K562 (cell line): ENCODE results near the gene DYRK1B. TPM values are rescaled to one million over a fixed set of nuclear protein-coding genes. Genes with fewer than 3 reads are reported as not detected.
A peak's percentile ranks its signal among the peaks of the same experiment; 100 is the strongest.

ENCODE experiments used
- ATF7 ChIP-seq: fragments of 450-650 bp; IDR thresholded peaks from 2 replicates; pipeline ENCODE4 v1.7.1; 2014; ENCODE audit warnings: mild to moderate bottlenecking, moderate library complexity
- CBFA2T2 ChIP-seq: fragments of 450-650 bp; conservative IDR thresholded peaks from 2 replicates; pipeline ENCODE4 v1.6.1; 2017; ENCODE audit warnings: mild to moderate bottlenecking
- ELF2 ChIP-seq: fragments of 250-450 bp; sonication (Bioruptor Pico); IDR thresholded peaks from 2 replicates; pipeline ENCODE4 v1.5.0; 2021; ENCODE audit warnings: mild to moderate bottlenecking
- GABPA ChIP-seq: fragments of 200-800 bp; sonication (Bioruptor generic); conservative IDR thresholded peaks from 2 replicates; pipeline ENCODE4 v1.6.1; 2016; ENCODE audit warnings: low read depth, missing genetic modification characterization, missing compliant biosample characterization
- HDAC2 ChIP-seq: fragments of 450-650 bp; IDR thresholded peaks from 2 replicates; pipeline ENCODE4 v1.6.1; 2016; ENCODE audit warnings: mild to moderate bottlenecking
- HLTF ChIP-seq: fragments of 450-650 bp; IDR thresholded peaks from 2 replicates; pipeline ENCODE4 v1.6.1; 2016
- IRF1 ChIP-seq: sonication (generic); formaldehyde crosslinking; IDR thresholded peaks from 2 replicates; pipeline ENCODE4 v1.8.0; 2022; ENCODE audit warnings: missing genetic modification reagents, mild to moderate bottlenecking, borderline replicate concordance
- KDM4B ChIP-seq, 2 experiments: fragments of 450-650 bp in 1 of 2; sonication (generic) in 1 of 2; IDR thresholded peaks; 2 replicates each; pipeline ENCODE4 v1.6.1; 2016 to 2017; ENCODE audit warnings: borderline replicate concordance in 2 of 2, antibody characterized with exemption in 1 of 2, low read depth in 1 of 2, mild to moderate bottlenecking in 1 of 2
- L3MBTL2 ChIP-seq: fragments of 450-650 bp; IDR thresholded peaks from 2 replicates; pipeline ENCODE4 v1.6.1; 2016; ENCODE audit warnings: mild to moderate bottlenecking, moderate library complexity
- LARP7 ChIP-seq: fragments of 450-650 bp; IDR thresholded peaks from 2 replicates; pipeline ENCODE4 v1.6.1; 2016
- MAFF ChIP-seq: IDR thresholded peaks from 2 replicates; pipeline ENCODE4 v1.6.1; 2012; ENCODE audit warnings: low read length, improper control_type of control experiment
- MTA3 ChIP-seq: fragments of 450-650 bp; formaldehyde crosslinking; IDR thresholded peaks from 2 replicates; pipeline ENCODE4 v1.6.1; 2017; ENCODE audit warnings: mild to moderate bottlenecking, borderline replicate concordance
- NKRF ChIP-seq: fragments of 450-650 bp; IDR thresholded peaks from 2 replicates; pipeline ENCODE4 v1.6.1; 2016; ENCODE audit warnings: borderline replicate concordance
- PBX2 ChIP-seq, 2 experiments: IDR thresholded peaks in 1 of 2; conservative IDR thresholded peaks in 1 of 2; 2 replicates each; pipeline ENCODE4 v1.6.1; 2016; ENCODE audit warnings: low read depth in 2 of 2, mild to moderate bottlenecking in 1 of 2, missing compliant biosample characterization in 1 of 2, missing genetic modification characterization in 1 of 2, moderate library complexity in 1 of 2
- TFAP4 ChIP-seq: sonication (generic); formaldehyde crosslinking; IDR thresholded peaks from 2 replicates; pipeline ENCODE4 v1.8.0; 2022; ENCODE audit warnings: missing genetic modification reagents, mild to moderate bottlenecking, moderate library complexity, borderline replicate concordance
- XRCC4 ChIP-seq: IDR thresholded peaks from one replicate; pipeline ENCODE4 v1.6.1; 2011; ENCODE audit not compliant: insufficient read depth, insufficient read length; ENCODE audit errors: extremely low read depth
- ZBTB26 ChIP-seq: fragments of 450-650 bp; formaldehyde crosslinking; IDR thresholded peaks from 2 replicates; pipeline ENCODE4 v1.4.0; 2022; ENCODE audit warnings: missing genetic modification characterization
- ZNF395 ChIP-seq: fragments of 200-800 bp; sonication (Bioruptor generic); IDR thresholded peaks from 2 replicates; pipeline ENCODE4 v1.6.1; 2017; ENCODE audit warnings: missing genetic modification characterization, missing compliant biosample characterization
- ZNF75A ChIP-seq: fragments of 450-650 bp; formaldehyde crosslinking; IDR thresholded peaks from 2 replicates; pipeline ENCODE4 v1.4.0; 2020; ENCODE audit warnings: mild to moderate bottlenecking
- ZNF76 ChIP-seq: fragments of 250-450 bp; sonication (Bioruptor Pico); IDR thresholded peaks from 2 replicates; pipeline ENCODE4 v1.4.0; 2020; ENCODE audit warnings: mild to moderate bottlenecking, moderate library complexity, borderline replicate concordance
- ZNF785 ChIP-seq: fragments of 250-450 bp; sonication (Bioruptor Pico); IDR thresholded peaks from 2 replicates; pipeline ENCODE4 v1.4.0; 2020; ENCODE audit warnings: mild to moderate bottlenecking
- polyA plus RNA-seq, 8 experiments: library from polyadenylated mRNA; depleted of rRNA in 4 of 8; stranded (reverse) in 5 of 8; unstranded in 3 of 8; fragments of >200 nt; fragmentation: Nextera tagmentation in 2 of 8; fragmentation: Illumina TruSeq in 1 of 8; extraction: Ambion mirVana in 2 of 8; extraction: Trizol in 1 of 8; gene quantifications; 2 replicates each; pipeline versions ENCODE4 v1.2.1 to v1.2.3, GENCODE V29; 2011 to 2014; ENCODE audit warnings: inconsistent platforms in 1 of 8, missing spikeins in 1 of 8
- total RNA-seq, 7 experiments: library from RNA; depleted of rRNA in 6 of 7; stranded (reverse); fragments of >200 nt in 6 of 7; fragmentation: Illumina TruSeq in 2 of 7; extraction: Trizol in 2 of 7; gene quantifications; 2 replicates each; pipeline versions ENCODE4 v1.2.1 to v1.2.3, GENCODE V29; 2011 to 2021; ENCODE audit warnings: low replicate concordance in 1 of 7

The DYRK1B gene
- total and polyA plus RNA-seq, 9 of the 15 experiments (the other 6 are each of a cell fraction or from before 2014, with no cell fraction given) = 0.91 to 5.2 (median 1.5) TPM; not detected in 2

GRCh38 chr19:39864118-39864517, 30.2 kb upstream of the DYRK1B start (continued):
- TF ChIP-seq KDM4B (IDR thresholded peaks at IDR 0.05; ENCODE audit: borderline replicate concordance in 2 of 2, low read depth in 1 of 2) = no peak
- TF ChIP-seq GABPA (tag) = no peak
- TF ChIP-seq HDAC2 = peak; percentile 74
- no peak for TF ChIP-seq IRF1 (CRISPR knock-in tag)
- no peak for TF ChIP-seq ZNF395 (CRISPR knock-in tag)
- TF ChIP-seq MAFF = peak; percentile 49
- TF ChIP-seq XRCC4 = no peak
- no peak for TF ChIP-seq ZNF75A (CRISPR knock-in tag)
- no peak for TF ChIP-seq PBX2 (CRISPR knock-in tag; IDR thresholded peaks at IDR 0.05; ENCODE audit: low read depth)
- TF ChIP-seq PBX2 (tag; conservative IDR thresholded peaks at IDR 0.05; ENCODE audit: low read depth) = 0 out of 2 replicates have a peak, but pooled peaks have one; percentile 29
- no peak for TF ChIP-seq ZBTB26 (CRISPR knock-in tag)
- peak; percentile 72 for TF ChIP-seq TFAP4 (CRISPR knock-in tag)
- TF ChIP-seq ZNF76 (CRISPR knock-in tag) = no peak
- no peak for TF ChIP-seq ELF2
- no peak for TF ChIP-seq MTA3
- TF ChIP-seq HLTF = no peak
- no peak for TF ChIP-seq L3MBTL2
- no peak for TF ChIP-seq ATF7
- TF ChIP-seq ZNF785 (CRISPR knock-in tag) = no peak
- no peak for TF ChIP-seq NKRF
- TF ChIP-seq CBFA2T2 = peak; percentile 61
- no peak for TF ChIP-seq LARP7
